NCI-H2171 (cell line): ENCODE data around the gene ARHGAP24.
A peak's percentile ranks its signal among the peaks of the same experiment; 100 is the strongest.
"Not testable (repeated sequence)": the region's sequence is repeated elsewhere in the genome, so short reads cannot be mapped to it uniquely, and the experiment has no call there.

Source experiments
- DNase-seq: peaks from one replicate; lab custom pipeline; 2025; lab: John Stamatoyannopoulos, UW

ARHGAP24 gene

DNA sequence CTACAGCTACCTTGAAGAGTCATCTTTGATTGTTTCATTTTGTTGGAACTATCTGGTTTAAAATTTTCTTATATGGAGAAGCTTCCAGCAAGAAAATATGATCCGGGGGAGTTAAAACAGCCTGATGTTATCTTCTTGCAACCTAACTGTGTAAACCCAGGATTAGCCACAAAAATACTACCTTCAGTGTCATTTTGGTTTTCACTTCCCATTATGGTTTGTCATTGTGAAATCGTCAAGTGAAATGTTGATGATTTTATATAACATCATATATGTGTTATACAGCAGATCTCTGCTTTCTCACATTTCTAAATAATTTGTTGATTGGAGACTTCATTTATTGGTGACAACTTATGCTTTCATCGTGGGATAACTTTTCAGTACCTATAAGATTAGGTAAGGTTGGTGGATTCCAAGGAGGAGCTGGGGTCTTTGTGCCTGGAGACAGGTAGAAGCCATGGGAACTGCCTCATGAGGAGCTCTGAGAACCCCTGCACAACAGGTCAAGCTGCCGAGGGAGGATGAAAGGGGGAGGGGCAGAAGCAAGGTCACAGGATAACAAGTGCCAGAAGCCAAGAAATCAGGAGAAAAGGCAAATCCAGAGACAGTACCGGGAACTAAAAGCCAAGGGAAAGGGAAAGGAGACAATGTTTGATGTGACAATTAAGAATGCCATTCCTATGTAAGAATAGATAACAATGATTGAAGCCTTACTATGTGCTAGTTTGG, 7.2 kb downstream of the ARHGAP24 start:
- no peak for DNase-seq

DNA sequence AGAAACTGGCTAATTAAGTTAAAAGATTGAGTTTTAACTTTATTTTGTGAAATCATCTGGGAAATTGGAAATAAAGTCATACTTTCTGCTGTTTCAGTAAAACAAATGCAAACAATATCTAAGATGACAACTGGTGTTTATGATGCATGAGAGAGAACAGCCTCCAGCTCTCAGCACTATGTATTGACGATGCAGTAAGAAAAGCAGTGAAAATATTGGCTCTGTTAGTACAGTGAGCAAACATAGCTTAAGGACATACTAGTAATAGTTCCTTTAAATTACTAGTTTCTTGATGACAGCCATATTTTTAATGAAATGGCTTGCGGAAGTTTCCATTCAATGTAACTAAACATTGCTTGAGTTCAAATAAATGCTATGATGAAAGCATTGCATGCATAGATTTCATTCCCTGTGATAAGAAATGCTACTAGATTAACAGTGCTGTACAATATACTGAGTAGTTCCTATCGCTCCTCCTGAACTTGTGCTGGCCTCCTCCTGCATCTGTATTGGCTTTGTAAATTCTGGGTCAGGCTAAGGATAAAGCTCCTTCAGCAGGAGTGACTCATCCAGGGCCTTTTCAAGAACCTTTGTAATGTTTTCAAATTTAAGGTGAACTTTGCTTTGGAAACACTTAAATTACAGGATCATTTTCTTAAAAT, 11.6 kb downstream of the ARHGAP24 start:
- no peak for DNase-seq

DNA sequence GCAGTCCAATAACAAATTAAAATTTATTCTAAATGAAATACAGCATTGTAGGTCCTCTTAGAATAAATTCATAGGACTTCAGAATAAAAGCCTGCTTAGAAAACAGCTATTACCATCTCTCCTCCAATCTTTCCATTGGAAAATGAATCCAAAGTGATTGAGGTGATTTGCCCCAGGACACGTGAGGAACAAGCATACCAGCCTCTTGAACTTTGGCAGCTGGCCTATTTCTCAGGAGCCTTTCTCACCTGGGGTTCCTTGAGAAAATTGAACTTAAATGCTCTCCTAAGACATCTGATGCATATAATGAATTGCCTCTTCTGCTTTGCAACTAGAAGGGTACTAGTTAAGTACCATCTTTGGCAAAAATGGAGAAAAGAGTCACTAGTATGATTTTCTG, 13.5 kb downstream of the ARHGAP24 start:
- DNase-seq: no peak

DNA sequence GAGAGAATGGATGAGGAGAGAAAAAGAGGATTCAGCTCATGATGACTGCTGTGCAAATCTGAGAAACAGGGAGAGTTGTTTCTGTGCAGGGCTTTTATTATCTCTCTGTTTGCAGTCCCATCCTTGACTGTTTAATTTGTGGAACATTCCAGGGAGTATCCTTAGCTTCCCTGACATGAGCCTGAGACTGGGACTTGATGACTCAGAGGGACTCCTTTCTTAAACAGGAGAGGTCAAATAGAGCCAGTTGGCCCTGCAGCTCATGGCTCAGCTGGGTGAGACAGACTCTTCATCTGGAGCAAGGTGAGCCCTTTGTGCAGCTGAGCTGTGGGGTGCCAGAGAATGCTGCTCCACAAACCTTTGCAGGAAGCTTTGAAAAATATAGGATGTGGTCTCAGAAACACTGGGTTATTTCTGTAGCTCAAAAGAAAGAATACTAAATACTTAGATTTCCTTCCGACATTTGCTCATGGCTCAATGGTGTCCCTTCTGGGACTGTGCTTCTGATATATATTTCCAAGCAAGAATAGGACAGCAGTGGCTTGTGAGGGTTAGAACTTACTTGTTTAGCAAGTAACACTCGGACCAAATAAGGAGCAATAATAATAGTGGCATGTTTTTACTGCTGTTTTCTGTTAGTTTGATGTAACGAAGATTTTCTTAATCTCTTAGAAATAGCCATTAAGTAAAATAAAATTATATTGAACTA, 14.5 kb downstream of the ARHGAP24 start:
- no peak for DNase-seq

DNA sequence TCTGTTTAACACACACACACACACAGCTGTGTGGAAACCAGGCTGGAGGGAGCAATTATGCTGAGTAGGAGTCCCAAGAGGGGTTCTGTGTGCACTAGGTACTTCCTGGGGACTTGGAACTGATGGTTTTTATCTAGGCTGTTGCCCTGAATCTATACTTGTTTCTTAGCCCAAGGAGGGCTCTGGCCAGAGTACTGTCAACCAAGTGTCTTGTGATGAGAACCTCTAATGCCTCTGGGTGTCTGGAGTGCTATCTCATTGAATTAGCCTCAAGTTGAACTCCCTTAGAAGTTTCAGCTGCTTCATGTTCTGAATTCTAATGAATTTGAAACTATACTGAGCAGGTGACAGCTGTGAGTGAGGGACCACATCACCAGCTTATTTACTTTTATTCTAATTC, 16.6 kb downstream of the ARHGAP24 start:
- peak; percentile 52 for DNase-seq

DNA sequence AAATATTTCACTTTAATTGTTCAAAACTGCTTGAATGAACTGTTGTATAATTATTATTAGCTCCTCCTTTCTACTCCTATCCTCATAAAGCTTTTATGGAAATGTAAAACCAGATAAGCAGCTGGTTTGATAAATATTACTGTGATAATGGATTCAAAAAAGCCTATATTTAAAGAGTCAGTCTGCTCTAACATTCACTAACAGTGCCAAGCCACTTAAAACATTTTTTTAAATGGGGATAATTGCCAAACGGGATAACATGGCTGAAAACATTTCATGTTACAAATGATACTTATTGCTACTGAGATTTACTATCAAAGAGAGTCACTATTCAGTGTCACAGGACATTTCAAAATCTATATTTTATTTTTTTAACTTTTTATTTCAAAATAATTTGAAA, 17.4 kb downstream of the ARHGAP24 start:
- DNase-seq: no peak

DNA sequence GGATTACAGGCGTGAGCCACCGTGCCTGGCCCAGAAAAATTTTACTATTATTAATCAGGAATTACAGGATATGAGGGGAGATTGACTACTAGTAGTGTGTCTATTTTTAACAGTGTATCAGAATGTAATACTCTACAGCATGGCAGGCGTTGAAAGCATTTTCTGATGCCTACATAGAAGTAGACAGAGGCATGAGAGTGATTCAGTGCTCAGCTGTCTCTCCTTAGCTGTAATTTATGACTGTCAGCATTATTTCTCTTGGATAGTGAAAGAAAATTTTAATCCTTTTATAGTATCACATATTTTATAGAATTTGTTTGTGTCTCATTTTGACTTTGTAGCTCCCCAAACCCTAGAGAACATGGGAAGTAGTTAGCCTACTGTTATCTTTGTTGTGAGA, 20.7 kb downstream of the ARHGAP24 start:
- DNase-seq: no peak

DNA sequence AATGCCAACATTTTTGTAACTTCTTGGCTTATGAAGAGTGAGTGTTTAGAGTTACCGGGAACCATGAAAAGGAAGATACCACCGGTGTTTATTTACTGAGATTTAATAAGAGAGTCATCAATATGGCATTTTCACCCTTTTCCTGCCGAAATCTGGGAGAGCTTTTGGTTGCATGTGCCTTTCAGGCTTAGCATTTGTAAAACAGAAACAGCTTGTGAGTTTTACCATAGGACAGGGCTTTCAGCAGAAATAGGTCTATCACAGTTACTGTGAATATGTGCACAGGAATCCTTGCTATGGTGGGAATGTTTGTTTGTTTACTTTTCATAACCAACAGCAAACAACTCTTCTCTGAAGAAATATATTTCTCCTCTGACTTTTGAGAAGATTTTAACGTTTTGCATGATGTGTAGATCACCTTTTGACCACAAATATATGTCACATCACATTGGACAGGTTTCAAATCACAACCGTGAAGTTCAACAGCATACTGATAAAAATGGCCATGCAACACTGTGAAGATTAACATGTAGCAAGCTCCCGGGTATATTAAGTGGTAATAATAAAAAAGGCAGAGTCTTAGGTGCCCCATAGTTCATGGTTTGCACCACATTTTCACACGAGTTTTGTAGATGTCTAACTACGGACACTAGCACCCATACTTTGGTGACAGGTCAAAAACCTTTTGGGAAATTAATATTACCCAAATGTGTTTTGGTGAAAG, 21.3 kb downstream of the ARHGAP24 start:
- DNase-seq: no peak

DNA sequence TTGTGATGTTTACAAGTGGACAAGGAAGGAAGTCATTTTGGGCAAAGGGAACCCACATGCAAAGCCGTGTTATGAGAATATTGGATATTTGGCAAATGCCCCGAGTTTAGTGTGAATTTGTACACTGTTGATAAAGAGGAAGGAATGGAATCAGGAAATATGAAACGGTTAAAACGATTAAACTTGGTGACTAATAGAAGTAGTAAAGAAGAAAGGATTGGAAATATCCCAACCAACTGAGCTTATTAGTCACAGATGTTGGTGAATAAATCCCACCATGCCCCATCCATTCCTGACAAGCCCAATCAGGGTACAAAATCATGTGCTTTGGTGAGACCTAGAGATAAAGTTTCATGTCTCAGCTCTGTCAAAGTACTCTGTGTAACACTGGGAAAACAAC, 22.0 kb downstream of the ARHGAP24 start:
- DNase-seq: no peak

DNA sequence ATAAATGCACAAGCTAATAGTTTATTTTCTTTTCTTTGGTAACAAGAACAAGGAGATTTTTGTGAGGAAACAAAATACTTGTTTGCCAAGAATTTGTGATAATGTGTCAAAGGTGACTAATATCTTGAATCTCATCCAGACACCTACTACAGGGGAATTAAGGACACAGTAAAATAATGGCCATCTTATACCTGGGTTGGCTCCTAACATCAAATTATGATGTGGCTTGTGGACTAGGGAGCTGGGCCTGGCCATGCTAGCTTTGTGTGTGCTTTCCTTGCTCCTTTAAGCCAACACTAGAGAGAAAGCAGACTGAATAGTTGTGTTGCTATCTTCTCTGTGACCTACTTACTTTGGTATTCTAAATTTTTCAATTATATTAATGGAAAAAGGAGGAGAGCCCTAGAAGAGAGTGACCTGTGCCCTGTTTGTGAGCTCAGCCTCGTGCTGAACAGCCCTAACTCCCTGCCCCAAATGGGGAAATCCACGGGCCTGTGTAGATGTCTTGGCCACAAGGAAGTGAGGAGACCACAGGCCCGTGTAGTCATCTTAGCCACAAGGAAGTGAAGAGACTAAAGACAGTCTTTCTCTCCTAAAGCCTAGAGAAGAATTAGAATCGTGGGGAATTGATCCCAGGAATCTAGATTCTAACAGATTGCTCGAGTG, 23.3 kb downstream of the ARHGAP24 start:
- no peak for DNase-seq

DNA sequence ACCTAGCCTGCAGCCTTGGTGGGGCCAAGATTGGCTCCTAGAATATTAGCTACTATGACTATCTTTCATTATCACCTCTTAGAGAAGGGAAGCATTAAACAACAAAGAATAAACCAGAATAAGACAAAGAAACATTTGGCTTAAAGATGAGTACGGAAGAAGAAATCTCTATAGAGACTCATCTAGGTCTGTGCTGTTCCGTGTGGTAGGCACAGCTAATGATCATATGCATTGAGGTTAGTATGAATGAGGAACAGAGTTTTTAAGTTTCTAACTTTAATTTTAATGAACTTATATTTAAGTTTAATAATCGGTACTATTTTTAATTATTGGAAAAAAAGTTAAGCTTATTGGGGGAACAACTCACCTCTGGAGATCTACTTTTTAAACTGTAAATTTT, 24.6 kb downstream of the ARHGAP24 start:
- DNase-seq: no peak

DNA sequence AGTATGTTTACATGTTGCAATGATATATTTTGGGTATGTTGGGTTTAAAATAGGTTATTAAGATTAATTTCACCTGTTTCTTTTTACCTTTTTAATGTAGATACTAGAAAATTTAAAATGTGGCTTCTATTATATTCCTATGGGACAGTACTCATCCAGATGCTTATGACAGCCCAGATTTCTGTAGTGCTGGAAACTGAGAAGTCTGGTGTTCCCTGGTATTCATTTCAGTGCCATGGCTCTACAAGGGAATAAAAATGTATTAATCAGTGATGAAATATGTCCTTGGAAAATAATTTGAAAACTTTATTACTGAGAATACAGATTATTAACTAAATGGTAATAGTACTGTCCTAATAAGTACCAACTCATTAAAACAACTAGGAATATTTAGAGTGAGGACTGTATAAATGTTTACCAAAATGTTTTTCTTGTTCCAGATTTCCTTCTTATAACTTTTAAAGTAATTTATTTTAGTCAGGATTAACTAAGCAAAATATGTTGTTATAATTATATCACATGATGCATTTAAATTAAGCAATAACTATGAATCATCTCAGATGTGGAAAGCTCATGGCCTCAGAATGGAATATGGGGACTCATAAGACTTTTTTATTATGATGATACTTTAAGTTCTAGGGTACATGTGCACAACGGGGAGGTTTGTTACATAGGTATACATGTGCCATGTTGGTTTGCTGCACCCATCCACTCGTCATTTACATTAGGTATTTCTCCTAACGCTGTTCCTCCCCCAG, 25.3 kb downstream of the ARHGAP24 start:
- no peak for DNase-seq

DNA sequence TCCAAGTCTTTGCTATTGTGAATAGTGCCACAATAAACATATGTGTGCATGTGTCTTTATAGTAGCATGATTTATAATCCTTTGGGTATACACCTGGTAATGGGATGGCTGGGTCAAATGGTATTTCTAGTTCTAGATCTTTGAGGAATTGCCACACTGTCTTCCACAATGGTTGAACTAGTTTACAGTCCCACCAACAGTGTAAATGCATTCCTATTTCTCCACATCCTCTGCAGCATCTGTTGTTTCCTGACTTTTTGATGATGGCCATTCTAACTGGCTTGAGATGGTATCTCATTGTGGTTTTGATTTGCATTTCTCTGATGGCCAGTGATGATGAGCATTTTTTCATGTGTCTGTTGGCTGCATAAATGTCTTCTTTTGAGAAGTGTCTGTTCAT, 26.2 kb downstream of the ARHGAP24 start:
- not testable (repeated sequence) for DNase-seq

DNA sequence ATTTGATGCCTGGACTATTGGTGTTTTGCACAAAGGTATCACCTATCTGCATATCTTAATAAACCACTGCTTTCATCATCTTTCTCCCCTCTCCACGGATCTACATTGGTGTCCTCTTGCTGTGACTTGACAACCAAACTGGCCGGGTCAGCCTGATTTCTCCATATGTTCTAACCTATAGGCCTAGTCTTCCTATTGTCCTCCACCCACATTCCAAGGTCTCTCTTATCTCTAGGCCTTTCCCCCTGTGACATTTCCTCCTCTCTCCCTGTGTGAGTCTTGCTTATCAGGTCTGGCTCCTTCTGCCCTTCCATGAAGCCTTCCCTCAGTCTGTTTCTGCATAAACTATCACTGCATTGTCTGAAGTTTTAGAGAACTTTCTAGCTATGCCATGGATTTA, 33.7 kb downstream of the ARHGAP24 start:
- no peak for DNase-seq

DNA sequence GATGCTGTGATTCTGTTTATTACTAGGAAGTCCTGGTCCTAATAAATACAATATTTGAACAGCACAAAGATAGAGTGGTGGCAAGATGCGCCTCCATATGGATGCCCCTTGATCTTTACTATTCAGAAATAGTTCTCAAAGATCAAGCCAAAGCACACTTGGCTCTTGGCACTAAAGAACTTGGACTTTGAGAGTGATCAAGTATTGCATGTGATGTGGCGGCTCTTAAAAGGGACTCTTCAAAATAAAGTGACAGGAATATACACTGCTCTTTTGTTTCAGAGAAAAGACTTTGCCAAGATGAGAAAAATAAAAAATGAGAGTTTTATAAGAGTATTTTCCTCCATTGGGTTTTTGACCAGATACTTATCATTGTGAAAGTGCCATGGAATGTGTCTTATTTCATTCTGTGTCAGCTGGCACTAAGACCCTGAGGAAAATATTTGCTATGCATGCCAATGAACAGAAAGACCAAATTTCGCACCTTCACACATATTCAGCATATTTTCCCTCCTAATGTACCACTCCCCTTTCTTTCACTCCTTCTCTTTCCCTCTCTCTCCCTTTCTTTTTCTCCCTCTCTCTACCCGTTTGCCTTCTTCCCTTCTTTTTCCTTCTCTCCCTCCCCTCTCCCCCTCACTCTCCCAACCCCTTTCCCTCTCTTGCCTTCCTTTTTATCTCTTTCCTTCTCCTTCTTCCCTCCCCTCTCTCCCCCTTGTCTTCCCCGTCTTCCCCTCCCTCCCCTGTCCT, 35.1 kb downstream of the ARHGAP24 start:
- no peak for DNase-seq

DNA sequence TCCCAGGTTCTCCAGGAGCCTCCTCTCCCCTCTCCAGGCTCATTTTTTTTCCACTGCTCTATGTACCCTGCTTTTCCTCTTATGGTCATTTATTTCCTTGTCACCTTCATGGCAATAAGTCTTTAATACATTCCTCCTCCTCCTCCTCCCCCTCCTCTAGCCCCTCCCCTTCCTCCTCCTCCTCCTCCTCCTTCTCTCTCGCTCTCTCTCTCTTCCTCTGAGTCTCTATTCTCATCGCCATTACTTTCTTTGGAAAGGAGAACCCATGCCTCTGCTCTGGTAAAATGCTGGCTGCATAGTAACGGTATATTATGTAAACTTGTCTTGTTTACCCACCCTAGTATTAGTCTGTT, 35.7 kb downstream of the ARHGAP24 start:
- no peak for DNase-seq

DNA sequence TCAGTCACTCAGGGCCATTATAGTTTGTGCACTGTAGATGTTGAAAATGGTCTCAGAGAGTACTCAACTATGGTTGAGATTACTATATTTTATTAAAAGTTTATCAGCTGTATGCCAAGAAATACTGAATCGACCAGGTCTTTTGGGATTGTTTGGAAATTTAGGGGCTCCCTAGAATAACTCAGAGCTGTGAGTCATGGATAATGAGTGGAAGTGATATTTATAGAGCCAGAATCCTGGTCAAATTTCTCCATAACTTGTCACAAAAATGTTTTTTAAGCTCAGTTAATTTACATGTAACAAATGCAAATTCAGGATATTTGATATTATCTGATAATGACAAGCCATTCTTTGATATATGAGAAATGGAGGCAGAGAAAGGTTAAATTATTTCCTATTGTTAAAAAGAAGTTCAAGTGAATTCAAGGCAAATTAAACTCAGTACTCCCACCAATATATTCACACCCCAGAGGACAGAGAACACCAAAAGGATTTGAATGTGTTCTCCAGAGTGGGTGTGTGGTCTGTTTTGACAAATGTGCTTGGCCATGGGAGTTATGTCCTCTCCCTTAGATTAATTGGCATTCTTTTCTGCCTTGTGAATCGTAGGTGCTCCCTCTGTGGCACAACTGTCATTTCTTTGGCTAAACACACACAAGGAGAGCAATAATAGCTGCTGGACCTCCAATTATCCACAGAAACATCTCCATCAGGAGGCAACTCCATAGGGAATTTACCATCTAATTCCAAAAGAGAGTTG, 37.7 kb downstream of the ARHGAP24 start:
- no peak for DNase-seq

DNA sequence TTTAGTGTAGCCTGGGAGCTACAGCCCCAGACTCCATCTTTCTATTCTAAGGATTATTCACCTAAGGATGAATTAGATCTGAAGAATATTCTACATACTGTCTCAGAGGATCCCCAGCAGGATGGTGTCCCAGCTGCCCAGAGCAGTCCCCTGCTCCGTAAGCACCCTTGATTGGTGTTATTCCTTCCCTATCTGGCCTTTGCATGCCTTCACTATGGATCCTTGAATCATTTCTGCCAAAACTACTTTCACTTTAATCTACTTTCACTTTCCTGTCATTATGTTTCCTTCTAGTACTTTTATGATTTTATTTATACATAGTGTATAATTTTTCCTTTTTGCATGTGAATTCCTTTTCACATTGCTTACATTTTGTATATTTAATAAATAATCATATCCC, 39.2 kb downstream of the ARHGAP24 start:
- no peak for DNase-seq

DNA sequence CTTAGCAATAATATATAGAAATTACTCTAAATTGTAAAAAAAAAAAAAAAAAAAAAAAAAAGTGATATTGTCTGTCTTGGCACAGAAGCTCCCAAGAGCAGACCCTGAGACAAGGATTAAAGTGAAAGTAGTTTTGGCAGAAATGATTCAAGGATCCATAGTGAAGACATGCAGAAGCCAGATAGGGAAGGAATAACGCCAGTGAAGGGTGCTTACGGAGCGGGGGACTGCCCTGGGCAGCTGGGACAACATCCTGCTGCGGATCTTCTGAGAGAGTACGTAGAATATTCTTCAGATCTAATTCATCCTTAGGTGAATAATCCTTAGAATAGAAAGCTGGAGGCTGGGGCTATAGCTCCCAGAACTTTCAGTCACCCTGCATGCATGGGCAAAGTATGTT, 39.8 kb downstream of the ARHGAP24 start:
- no peak for DNase-seq

DNA sequence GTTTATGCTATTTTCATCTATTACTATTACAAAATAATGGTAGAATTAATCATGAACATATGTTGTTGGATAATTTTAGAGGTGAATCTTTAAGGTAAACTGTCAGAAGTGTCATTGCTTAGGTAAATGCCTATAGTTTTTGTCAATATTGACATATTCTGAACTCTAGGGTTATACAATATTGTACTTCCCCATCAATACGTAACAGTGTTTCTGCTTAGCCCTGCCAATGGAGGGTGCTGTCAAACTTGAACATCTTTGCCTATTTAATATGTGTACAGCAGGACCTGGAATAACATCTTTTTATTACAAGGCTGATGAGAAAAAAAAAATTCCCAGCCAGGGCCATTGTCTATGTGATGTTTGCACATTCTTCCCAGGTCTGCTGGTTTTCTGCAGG, 40.8 kb downstream of the ARHGAP24 start:
- no peak for DNase-seq
